Kidney epithelial cell (primary cell): ENCODE results near the gene INHA. TPM values are rescaled to one million over a fixed set of nuclear protein-coding genes. Genes with fewer than 3 reads are reported as not detected.
A peak's percentile ranks its signal among the peaks of the same experiment; 100 is the strongest.

Experiments
- DNase-seq: peaks from one replicate; pipeline ENCODE4 v3.0.0-alpha.2; 2010; ENCODE audit warnings: low read depth
- H3K27me3 ChIP-seq: 2 replicates; pipeline ENCODE4 v1.6.0; 2011; ENCODE audit warnings: low read length; ENCODE audit not compliant: control insufficient read depth, insufficient read depth
- H3K36me3 ChIP-seq: 2 replicates; pipeline ENCODE4 v1.5.1; 2011; ENCODE audit warnings: low read length; ENCODE audit not compliant: control insufficient read depth, insufficient read depth
- H3K4me3 ChIP-seq: 2 replicates; pipeline ENCODE4 v1.5.1; 2011; ENCODE audit warnings: low read depth, mild to moderate bottlenecking, control low read depth, low read length
- total RNA-seq: library from RNA; depleted of rRNA; stranded (reverse); fragments of >200 nt; gene quantifications from 2 replicates; pipeline ENCODE4 v1.2.3, GENCODE V29; 2015
- TF ChIP-seq, protein P1 (sequence below): IDR thresholded peaks from 2 replicates; pipeline ENCODE4 v1.5.1; 2011; ENCODE audit warnings: mild to moderate bottlenecking, moderate library complexity, low read length, control low read depth, inconsistent platforms; ENCODE audit not compliant: insufficient read depth, poor library complexity, severe bottlenecking

INHA gene
- total RNA-seq, 1 donor from 2014 or later = not detected

DNA sequence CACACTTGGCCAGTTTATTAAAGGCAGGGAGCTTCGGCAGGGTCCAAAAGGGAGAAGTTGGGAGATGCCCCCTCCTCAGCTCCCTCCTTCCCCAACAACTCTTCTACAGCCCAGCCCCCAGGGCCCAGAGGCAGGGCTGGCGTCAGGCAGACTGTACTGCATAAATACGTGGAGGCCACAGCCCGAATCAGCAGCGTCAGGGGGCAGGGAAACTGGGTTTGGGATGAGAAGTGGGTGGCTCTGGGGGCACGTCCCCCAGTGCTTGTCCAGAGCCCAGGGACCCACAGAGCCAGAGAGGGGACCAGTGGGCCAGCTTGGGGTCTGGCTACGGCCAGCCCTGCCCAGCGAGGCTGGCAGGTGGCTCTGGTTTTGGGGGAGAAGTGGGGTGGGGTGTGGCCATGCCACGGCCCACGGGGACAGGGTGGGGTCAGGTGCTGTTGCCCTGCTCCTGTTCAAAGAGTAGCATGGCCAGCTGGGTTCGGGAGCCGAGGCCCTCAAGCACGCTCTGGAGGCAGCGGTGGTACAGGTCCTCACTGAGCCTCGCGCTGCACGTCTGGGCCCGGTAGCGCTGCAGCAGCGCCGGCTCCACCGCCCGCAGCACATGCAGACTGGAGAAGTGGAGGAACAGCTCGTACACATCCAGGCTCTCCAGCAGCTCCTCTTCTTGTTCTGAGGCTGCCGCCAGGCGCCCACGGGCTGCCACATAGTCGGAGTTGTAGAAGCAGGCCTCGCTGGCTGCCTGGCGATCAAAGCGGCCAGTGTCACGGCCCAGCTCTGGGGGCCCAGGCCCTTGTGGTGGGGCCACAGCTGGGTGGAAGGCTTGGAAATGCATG lies 32.9 kb upstream of the INHA start:
- H3K27me3 ChIP-seq = no peaks in the 10 kb centered on the region
- no peak overlapping the region for H3K4me3 ChIP-seq
- TF ChIP-seq, protein P1, sequence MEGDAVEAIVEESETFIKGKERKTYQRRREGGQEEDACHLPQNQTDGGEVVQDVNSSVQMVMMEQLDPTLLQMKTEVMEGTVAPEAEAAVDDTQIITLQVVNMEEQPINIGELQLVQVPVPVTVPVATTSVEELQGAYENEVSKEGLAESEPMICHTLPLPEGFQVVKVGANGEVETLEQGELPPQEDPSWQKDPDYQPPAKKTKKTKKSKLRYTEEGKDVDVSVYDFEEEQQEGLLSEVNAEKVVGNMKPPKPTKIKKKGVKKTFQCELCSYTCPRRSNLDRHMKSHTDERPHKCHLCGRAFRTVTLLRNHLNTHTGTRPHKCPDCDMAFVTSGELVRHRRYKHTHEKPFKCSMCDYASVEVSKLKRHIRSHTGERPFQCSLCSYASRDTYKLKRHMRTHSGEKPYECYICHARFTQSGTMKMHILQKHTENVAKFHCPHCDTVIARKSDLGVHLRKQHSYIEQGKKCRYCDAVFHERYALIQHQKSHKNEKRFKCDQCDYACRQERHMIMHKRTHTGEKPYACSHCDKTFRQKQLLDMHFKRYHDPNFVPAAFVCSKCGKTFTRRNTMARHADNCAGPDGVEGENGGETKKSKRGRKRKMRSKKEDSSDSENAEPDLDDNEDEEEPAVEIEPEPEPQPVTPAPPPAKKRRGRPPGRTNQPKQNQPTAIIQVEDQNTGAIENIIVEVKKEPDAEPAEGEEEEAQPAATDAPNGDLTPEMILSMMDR = no peak
- no peak for DNase-seq
- H3K36me3 ChIP-seq = peaks cover 5% of the 10 kb centered on the region

DNA sequence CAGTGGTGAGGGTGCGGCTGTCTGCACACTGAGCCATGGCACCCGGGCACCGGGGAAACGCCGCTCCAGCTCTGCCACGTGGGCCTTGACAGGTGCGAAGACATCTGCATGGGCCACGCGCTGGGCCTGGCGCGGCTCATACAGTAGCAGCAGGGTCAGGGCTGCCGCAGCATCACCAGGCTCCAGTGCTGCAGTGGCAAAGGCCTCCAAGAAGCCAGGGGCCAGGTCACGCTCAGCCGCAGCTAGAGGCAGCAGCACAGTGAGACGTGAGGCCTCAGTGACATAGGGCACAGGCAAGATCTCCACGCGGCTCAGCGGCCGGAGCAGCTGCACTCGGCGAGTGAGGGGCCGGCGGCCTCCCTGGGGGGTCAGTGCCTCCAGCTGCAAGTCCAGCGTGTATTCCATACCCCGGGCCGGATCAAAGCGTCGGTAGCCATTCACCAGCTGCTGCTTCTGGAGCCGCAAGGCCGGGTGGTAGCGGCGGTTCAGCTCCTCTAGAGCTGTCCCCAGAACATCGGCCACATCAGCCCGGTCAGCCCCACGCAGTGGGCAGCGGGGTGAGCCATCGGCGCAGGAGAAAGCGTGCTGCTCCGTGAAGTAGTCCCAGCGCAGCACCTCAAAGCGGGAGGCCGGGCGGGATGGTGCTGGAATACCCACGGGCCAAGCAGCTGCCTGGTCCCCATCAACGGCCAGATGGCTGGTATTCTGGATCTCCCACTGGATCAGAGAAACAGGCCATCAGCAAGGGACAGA lies 32.0 kb upstream of the INHA start:
- TF ChIP-seq, protein P1 = no peak
- H3K4me3 ChIP-seq = no peak overlapping the region
- no peak for DNase-seq
- H3K27me3 ChIP-seq = no peaks in the 10 kb centered on the region
- H3K36me3 ChIP-seq = peaks cover 5% of the 10 kb centered on the region

DNA sequence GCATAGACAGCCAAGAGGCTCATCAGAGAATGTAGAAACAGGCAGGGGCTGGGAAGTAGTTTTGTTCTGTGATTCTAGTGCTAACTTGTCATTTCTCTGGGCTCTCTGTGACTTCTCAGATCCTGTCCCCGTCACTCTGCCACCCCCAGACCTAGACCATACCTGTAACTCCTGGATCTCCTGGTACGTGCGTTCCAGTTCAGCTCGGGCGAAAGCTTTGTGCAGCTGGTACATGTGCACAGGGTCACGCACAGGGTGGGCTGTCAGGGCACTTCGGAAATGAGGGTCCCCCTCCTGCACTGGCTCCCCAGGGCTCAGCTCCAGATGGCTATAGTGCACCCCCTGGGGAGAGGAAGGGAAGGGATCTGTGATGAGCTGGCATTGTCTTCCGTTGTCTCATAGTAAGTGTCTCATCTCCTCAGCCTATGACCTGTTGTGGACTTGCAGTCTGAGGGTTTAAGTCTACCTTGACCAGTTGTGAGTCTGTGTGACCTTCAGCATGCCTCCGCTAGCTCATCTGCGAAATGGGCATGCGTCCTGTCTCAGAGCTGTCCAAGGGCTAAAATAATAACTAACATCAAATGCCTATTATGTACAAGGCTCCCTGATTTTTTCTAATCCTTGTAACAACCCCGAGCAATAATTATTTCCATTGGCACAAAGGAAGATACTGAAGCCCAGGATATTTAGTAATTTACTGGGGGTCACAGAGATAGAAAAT lies 31.2 kb upstream of the INHA start:
- TF ChIP-seq, protein P1 = no peak
- Histone ChIP-seq H3K36me3 (peaks cover 5% of the 10 kb centered on the region), H3K27me3 (no peaks in the 10 kb centered on the region), H3K4me3 (no peak overlapping the region)
- DNase-seq = no peak

DNA sequence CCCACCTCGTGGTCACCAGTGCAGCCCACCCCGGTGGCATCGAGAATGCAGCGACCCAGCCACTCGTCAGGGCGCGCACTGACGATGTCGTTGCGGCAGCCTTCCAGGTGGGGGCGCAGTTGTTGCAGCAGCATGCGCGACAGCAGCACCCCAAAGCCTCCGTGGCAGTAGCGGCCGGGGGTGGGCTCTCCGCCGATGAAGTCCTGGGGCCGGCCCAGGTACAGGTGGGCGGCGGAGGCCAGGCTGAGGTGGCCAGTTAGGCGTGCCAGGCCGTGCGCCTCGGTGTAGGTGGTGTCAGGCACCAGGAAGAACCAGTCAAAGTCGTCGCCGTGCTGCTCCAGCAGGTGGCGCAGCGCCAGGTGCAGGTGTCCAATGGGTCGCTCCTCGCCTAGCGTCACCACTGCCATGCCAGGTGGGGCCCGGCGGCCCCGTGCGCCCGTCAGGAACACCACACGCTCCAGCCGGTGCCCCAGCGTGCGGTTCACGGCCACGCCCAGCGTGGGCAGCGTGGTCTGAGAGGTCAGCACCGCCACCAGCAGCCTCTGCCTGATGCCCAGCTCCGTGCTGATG lies 30.4 kb upstream of the INHA start:
- DNase-seq = peak; percentile 39
- H3K4me3 ChIP-seq = peak overlapping the region; percentile 18
- H3K36me3 ChIP-seq = peaks cover 5% of the 10 kb centered on the region
- TF ChIP-seq, protein P1 = peak; percentile 94
- H3K27me3 ChIP-seq = no peaks in the 10 kb centered on the region

DNA sequence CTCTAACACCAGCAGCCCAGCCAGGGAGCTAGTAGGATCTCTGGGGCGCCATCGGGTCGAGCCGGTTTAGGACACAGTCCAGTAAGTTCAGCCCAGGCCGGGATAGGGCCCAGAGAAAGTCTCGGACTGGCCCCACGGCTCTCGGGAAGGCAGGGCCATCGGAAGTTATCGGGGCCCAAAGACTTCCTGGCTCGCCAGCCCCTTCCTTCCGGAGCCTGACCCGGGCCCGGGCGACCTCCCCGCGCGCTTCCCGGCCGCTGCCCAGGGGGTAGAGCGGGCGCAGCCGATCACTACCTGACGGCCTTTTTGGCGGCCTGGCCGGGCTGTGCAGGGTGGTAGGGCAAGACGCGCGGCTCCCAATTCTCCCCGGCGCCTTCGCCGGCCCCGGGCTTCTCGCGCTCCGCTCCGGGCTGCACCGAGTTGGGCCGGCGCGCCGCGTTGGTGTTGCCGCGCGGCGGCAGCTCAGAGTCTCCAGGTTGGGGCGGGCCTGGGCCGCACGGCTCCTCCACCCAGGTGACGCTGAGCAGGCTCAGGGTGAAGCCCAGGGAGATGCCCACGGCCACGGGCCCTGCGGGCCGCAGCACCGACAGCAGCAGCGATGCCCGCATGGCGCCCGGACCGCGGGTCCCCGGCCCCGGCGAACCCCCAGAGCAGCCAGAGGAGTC lies 29.0 kb upstream of the INHA start:
- Histone ChIP-seq H3K4me3 (peak overlapping the region; percentile 78), H3K36me3 (peaks cover 5% of the 10 kb centered on the region), H3K27me3 (no peaks in the 10 kb centered on the region)
- TF ChIP-seq, protein P1 = no peak
- no peak for DNase-seq
